Measurements from ENCODE around the gene GORASP1. TPM values are rescaled to one million over a fixed set of nuclear protein-coding genes. Genes with fewer than 3 reads are reported as not detected.

GORASP1 gene
- total and polyA plus RNA-seq, 2 experiments from 2014 or later: 69.3 to 135 TPM

DNA sequence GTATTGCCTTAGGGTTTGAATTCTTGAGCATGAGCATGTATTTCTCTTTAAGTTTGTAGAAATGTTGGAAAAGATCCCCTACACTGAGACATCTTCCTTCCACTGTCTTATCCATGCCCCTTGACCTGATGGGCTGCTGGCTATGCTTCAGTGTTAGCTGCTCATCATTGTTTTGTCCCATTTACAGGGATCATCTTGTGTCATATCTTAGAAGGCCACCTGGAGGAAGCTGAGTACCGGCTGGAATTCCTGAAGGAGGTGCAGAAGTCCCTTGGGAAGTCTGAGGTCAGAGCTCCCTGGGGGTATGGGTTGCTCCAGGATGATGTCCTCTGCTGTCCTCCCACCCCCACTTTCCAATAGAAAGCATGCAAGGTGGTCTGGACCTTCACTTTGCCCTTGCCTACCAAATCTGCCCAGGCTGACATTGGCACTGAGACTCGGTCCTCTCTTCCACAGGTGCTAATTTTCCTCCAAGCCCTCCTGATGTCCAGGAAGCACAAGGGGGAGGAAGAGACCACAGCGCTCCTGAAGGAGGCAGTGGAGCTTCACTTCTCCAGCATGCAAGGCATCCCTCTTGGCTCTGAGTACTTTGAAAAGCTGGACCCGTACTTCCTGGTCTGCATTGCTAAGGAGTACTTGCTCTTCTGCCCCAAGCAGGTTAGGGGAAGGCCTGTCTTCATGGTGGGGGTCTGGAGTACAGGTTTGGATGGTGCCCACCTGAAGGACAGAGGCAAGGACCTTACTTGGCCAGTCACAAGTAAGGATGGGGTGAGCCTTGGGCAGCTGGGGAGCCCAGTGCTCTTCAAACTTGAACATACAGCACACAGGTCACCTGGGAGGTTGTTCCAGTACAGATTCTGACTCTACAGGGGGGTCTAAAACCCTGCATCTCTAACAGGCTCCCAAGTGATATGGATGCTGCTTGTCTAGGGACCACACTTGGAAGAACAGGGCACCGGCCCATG is 17.7 kb upstream of the GORASP1 start:
- peak in 1 of 2 donors; percentile 63 for DNase-seq (ENCODE audit: low read depth in 1 of 2, low spot score in 1 of 2)
- peaks cover 2% of the 10 kb centered on the region for H3K4me1 ChIP-seq (ENCODE audit: low read depth)
- H3K27me3 ChIP-seq: no peaks in the 10 kb centered on the region
- no peak overlapping the region for H3K4me3 ChIP-seq
- TF ChIP-seq, protein P1, sequence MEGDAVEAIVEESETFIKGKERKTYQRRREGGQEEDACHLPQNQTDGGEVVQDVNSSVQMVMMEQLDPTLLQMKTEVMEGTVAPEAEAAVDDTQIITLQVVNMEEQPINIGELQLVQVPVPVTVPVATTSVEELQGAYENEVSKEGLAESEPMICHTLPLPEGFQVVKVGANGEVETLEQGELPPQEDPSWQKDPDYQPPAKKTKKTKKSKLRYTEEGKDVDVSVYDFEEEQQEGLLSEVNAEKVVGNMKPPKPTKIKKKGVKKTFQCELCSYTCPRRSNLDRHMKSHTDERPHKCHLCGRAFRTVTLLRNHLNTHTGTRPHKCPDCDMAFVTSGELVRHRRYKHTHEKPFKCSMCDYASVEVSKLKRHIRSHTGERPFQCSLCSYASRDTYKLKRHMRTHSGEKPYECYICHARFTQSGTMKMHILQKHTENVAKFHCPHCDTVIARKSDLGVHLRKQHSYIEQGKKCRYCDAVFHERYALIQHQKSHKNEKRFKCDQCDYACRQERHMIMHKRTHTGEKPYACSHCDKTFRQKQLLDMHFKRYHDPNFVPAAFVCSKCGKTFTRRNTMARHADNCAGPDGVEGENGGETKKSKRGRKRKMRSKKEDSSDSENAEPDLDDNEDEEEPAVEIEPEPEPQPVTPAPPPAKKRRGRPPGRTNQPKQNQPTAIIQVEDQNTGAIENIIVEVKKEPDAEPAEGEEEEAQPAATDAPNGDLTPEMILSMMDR (IDR thresholded peaks at IDR 0.05; ENCODE audit: low read depth, low read length): peak; percentile 63
- no peaks in the 10 kb centered on the region for H3K9me3 ChIP-seq (ENCODE audit: low read depth)
- no peaks in the 10 kb centered on the region for H3K36me3 ChIP-seq
- H3K27ac ChIP-seq: no peak overlapping the region

DNA sequence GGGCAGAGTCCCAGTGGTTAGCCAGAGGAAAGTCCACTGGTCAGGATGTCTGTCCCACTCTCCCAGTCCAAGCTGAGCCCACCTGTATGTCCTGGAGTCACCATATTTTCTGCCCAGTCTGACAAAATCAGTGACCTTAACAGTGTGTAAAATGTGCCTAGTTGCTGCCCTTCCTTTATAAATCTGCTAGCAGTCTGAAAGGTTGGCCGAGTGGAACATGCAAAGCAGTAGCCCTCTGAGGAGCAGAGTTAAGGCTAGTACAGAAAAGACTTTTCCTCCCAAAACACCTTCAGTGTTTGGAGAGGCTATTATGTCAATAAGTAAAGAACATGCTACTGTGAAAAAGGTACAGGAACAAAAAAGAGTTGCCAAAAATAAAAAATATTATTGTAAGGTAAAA is 15.4 kb upstream of the GORASP1 start:
- peaks cover 2% of the 10 kb centered on the region for H3K4me1 ChIP-seq (ENCODE audit: low read depth)
- TF ChIP-seq, protein P1 (IDR thresholded peaks at IDR 0.05; ENCODE audit: low read depth, low read length): no peak
- no peaks in the 10 kb centered on the region for H3K27me3 ChIP-seq
- no peak overlapping the region for H3K4me3 ChIP-seq
- no peak for DNase-seq (ENCODE audit: low read depth in 1 of 2, low spot score in 1 of 2)
- H3K36me3 ChIP-seq: no peaks in the 10 kb centered on the region
- H3K27ac ChIP-seq: no peak overlapping the region
- no peaks in the 10 kb centered on the region for H3K9me3 ChIP-seq (ENCODE audit: low read depth)

DNA sequence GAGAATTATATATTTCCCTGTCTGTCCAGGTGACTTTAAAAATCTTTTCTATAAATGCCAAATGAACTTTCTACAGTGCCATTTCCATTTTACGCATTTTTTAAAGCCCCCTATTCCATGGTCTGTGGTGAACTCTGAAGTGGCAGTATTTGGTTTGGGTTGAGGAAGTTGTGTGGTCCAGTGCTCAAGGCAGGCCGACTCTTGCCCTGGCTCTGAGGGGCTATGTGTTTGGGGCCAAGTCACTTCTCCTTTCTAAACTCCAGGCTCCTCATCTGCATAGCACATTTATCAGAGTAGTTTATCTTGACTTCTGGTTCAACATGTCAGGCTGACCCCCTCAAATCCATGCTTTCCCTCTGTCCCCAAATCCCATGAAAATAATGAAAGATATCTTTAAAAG is 14.2 kb upstream of the GORASP1 start:
- Histone ChIP-seq H3K9me3 (ENCODE audit: low read depth) (no peaks in the 10 kb centered on the region), H3K4me3 (no peak overlapping the region), H3K27ac (no peak overlapping the region), H3K36me3 (no peaks in the 10 kb centered on the region), H3K4me1 (ENCODE audit: low read depth) (peaks cover under 1% of the 10 kb centered on the region), H3K27me3 (no peaks in the 10 kb centered on the region)
- TF ChIP-seq, protein P1 (IDR thresholded peaks at IDR 0.05; ENCODE audit: low read depth, low read length): no peak
- DNase-seq (ENCODE audit: low read depth in 1 of 2, low spot score in 1 of 2): no peak

DNA sequence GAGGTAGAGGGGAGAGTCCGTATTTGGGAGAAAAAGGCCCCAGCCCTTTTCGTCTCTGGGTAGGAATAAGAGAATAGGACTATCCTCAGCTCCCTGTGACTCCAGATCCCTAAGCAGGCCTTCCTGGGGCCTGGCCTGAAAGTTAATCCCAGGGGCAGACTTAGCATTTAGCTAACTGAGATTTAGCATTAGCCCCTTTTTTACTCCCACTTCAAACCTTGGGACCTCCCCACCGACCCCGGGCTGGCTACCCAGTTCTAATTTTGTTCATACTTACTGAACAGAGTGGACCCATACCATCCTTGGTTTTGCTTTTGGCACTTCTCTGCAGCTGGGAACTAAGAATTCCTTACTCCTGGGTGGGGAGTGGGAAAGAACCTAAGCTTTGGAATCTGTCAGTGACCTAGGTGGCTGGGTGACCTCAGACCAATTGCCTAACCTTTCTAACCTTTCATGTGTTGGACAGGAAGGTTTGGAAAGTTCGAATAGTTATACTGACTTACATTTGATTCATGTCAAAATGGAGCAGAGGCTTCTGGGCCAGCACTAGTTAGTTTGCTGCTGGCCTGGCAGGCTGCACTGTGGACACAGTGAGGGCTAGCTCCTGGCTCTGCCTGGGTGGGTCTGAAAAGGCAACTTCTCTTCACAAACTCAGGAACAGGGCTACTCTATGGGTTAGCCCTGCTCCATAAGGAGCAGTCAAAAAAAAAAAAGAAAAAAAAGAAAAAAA is 11.7 kb upstream of the GORASP1 start:
- Histone ChIP-seq H3K36me3 (no peaks in the 10 kb centered on the region), H3K27me3 (no peaks in the 10 kb centered on the region), H3K4me3 (no peak overlapping the region), H3K4me1 (ENCODE audit: low read depth) (no peaks in the 10 kb centered on the region), H3K27ac (no peak overlapping the region), H3K9me3 (ENCODE audit: low read depth) (no peaks in the 10 kb centered on the region)
- no peak for DNase-seq (ENCODE audit: low read depth in 1 of 2, low spot score in 1 of 2)
- TF ChIP-seq, protein P1 (IDR thresholded peaks at IDR 0.05; ENCODE audit: low read depth, low read length): no peak

DNA sequence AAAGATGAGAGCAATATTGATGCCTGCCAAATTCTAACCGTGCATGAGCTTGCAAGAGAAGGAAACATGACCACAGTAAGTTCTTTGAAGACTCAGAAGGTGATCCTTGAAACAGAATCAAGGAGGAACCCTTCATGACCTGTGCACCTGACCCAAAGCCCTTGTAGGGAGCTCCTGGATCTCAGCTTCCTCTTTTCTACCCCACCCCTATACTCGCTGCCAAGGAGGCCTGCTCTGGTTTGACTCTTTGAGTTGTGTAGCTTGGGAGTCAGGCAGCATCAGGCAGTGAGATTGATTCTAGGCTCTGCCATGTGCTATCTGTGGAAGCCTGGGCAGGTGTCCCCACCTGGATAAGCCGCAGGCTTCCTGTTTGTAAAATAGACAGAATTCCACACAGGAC is 10.7 kb upstream of the GORASP1 start:
- Histone ChIP-seq H3K27ac (no peak overlapping the region), H3K4me1 (ENCODE audit: low read depth) (no peaks in the 10 kb centered on the region), H3K4me3 (no peak overlapping the region), H3K9me3 (ENCODE audit: low read depth) (no peaks in the 10 kb centered on the region), H3K27me3 (no peaks in the 10 kb centered on the region), H3K36me3 (no peaks in the 10 kb centered on the region)
- DNase-seq (ENCODE audit: low read depth in 1 of 2, low spot score in 1 of 2): no peak
- TF ChIP-seq, protein P1 (IDR thresholded peaks at IDR 0.05; ENCODE audit: low read depth, low read length): no peak
